ENCODE results near the gene ABCC1.

The ABCC1 gene

GRCh38 chr16:15949210-15950160 lies at the start of gene ABCC1:
ABCC1 (plus strand) TSS chr16:15949616; CDS start chr16:15949752, 136 bp downstream.
- peak within 1 kb of the TSS; percentile 79 for H3K4me3 ChIP-seq (ENCODE audit: low read length)
- DNase-seq (ENCODE audit: low read depth) = no peak
- no peak for TF ChIP-seq CTCF (conservative IDR thresholded peaks at IDR 0.05; ENCODE audit: low read length)

GRCh38 chr16:15900357-15900756 lies 49.1 kb upstream of the ABCC1 start:
- TF ChIP-seq CTCF (conservative IDR thresholded peaks at IDR 0.05; ENCODE audit: low read length) = no peak

GRCh38 chr16:15900901-15901500 lies 48.4 kb upstream of the ABCC1 start:
- DNase-seq (ENCODE audit: low read depth) = no peak
- no peak overlapping the region for H3K4me3 ChIP-seq (ENCODE audit: low read length)
- no peak for TF ChIP-seq CTCF (conservative IDR thresholded peaks at IDR 0.05; ENCODE audit: low read length)

More at GRCh38 chr16:15900357-15900756, 49.1 kb upstream of the ABCC1 start:
- H3K4me3 ChIP-seq (ENCODE audit: low read length) = no peak overlapping the region
- no peak for DNase-seq (ENCODE audit: low read depth)

GRCh38 chr16:15903960-15904359 lies 45.5 kb upstream of the ABCC1 start:
- no peak for TF ChIP-seq CTCF (conservative IDR thresholded peaks at IDR 0.05; ENCODE audit: low read length)
- no peak for DNase-seq (ENCODE audit: low read depth)
- no peak overlapping the region for H3K4me3 ChIP-seq (ENCODE audit: low read length)

GRCh38 chr16:15906439-15906838 lies 43.0 kb upstream of the ABCC1 start:
- no peak for TF ChIP-seq CTCF (conservative IDR thresholded peaks at IDR 0.05; ENCODE audit: low read length)
- no peak for DNase-seq (ENCODE audit: low read depth)
- H3K4me3 ChIP-seq (ENCODE audit: low read length) = no peak overlapping the region

- TF ChIP-seq CTCF (conservative IDR thresholded peaks at IDR 0.05; ENCODE audit: low read length) = no peak
- H3K4me3 ChIP-seq (ENCODE audit: low read length) = no peak overlapping the region
- DNase-seq (ENCODE audit: low read depth) = peak; percentile 13
Measured at GRCh38 chr16:15907863-15908478, 41.4 kb upstream of the ABCC1 start.

All from AG10803 (cell line).